Heart left ventricle (tissue), 13 donors: ENCODE measurements around the gene XRCC5.

ENCODE experiments used
- POLR2A ChIP-seq, 2 donors: fragments of 450-650 bp; IDR thresholded peaks; one replicate each; pipeline ENCODE4 v1.6.1; 2017; ENCODE audit warnings: antibody characterized with exemption in 2 of 2, mild to moderate bottlenecking in 2 of 2, moderate library complexity in 2 of 2
- TF ChIP-seq, protein P1 (sequence below), 12 donors: fragments of 200-600 bp; sonication (generic) in 4 of 12; IDR thresholded peaks; one replicate each; pipeline versions ENCODE4 v1.5.0 to v1.8.0; 2018 to 2022; ENCODE audit warnings: antibody characterized with exemption in 12 of 12, mild to moderate bottlenecking in 5 of 12
- donor health status: ischemic (EF 13 %, LVEDD 7.1; RV severe dilation, severe dysfunction).
- donor health status: DM: no; HTN: yes; CAD: no.
- donor health status: DM: no; HTN: no; CAD: no.
- donor health status: ischemic (EF 25% LVEDD 6.9; RV normal size, moderate dysfunction).
- donor health status: ischemic (EF 25% LVEDD 5.7; RV mildly dilated, moderate dysfunction).
- donor health status: ischemic (EF 35%, LVEDD 5.7; RV mildly dilated, moderate dysfunction).
- donor health status: nonischemic (EF 11% LVEDD 7.7; RV severe dilation, severe dysfunction).
- donor health status: DM: yes; HTN: yes; CAD: no.
- donor health status: PGD.
- donor health status: ischemic (EF 29% LVEDD 5.4; RV normal size, mild dysfunction).
- donor health status: nonischemic (EF 23%, LVEDD 6.1; RV moderate dilation, normal function).

DNA sequence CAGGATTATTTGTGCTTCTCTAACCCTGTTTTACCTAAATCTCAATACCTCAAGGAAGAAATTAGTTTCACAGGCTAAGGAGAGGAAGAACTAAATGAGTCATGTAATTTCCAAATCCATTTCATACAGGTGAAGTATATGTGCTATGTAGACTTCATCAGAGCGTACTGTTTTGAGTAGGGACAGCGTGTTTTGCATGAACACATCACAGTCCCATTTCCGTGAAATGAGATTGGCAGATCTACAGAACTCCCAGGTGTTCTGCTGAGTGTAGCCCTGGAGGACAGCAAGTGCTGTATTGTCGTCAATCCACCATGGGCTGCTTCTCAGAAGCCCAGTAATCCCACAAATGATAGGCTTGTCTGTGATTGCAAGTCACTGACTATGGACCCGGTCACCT, 97.7 kb downstream of the XRCC5 start:
- TF ChIP-seq, protein P1, sequence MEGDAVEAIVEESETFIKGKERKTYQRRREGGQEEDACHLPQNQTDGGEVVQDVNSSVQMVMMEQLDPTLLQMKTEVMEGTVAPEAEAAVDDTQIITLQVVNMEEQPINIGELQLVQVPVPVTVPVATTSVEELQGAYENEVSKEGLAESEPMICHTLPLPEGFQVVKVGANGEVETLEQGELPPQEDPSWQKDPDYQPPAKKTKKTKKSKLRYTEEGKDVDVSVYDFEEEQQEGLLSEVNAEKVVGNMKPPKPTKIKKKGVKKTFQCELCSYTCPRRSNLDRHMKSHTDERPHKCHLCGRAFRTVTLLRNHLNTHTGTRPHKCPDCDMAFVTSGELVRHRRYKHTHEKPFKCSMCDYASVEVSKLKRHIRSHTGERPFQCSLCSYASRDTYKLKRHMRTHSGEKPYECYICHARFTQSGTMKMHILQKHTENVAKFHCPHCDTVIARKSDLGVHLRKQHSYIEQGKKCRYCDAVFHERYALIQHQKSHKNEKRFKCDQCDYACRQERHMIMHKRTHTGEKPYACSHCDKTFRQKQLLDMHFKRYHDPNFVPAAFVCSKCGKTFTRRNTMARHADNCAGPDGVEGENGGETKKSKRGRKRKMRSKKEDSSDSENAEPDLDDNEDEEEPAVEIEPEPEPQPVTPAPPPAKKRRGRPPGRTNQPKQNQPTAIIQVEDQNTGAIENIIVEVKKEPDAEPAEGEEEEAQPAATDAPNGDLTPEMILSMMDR (IDR thresholded peaks at IDR 0.05), result no peak
- no peak for TF ChIP-seq POLR2A (IDR thresholded peaks at IDR 0.05)
